ENCODE data around the gene UBTD1. TPM values are rescaled to one million over a fixed set of nuclear protein-coding genes. Genes with fewer than 3 reads are reported as not detected.

Gene UBTD1
- total RNA-seq, 1 experiment from 2014 or later: 19.0 TPM

DNA sequence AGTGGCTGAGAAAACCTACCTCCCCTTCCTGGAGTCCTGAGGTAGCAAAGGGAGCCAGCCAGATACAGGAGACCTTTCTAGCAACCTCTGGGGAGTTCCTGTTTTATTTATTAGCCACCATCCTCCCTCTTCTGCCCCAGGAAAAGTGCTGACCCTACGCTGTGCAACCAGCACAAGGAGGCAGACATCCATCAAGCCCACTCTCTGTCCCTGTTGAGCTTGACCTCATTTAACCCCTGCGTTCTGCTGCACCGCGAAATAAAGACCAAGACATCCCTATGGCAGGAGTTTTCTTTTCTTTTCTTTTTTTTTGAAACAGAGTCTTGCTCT lies 48.5 kb downstream of the UBTD1 start:
- no peak for DNase-seq
- H3K79me2 ChIP-seq (ENCODE audit: insufficient read depth, low read length): no peaks in the 10 kb centered on the region; the same call in 1 of the 2 replicates
- no peak overlapping the region for H3K56ac ChIP-seq (ENCODE audit: insufficient read length, low read depth, low read length)
- H3T11ph ChIP-seq (ENCODE audit: low read length): no peak overlapping the region
- no peak overlapping the region for H2BK20ac ChIP-seq (ENCODE audit: low read depth, low read length, poor library complexity, severe bottlenecking)
- no peak overlapping the region for H2BK120ac ChIP-seq (ENCODE audit: low read depth, low read length, poor library complexity, severe bottlenecking)
- no peak overlapping the region for H3K18ac ChIP-seq (ENCODE audit: insufficient read length, low read depth, low read length)
- no peak overlapping the region for H2AK5ac ChIP-seq (ENCODE audit: insufficient read length, low read length)
- whole genome bisulfite sequencing (ENCODE audit: extremely low coverage, insufficient read length, low lambda C conversion rate): no CpG with 5 or more reads among the region's 4 CpGs
- no peaks in the 10 kb centered on the region for H3K9me3 ChIP-seq (ENCODE audit: control insufficient read depth, low read depth, low read length)
- H2BK5ac ChIP-seq (ENCODE audit: insufficient read length, low read length): no peak overlapping the region
- Mint-ChIP-seq H3K4me1 (peaks cover 37 to 49% of the 10 kb centered on the region in 2 experiments), H3K27ac (peak overlapping the region in 1 of 3 experiments; percentile 9; a peak in 1 of 7 replicates), H3K36me3 (ENCODE audit: insufficient read depth in 1 of 3, low read depth in 3 of 3) (no peaks in the 10 kb centered on the region; a peak in 1 of 7 replicates), H3K27me3 (ENCODE audit: low read depth) (no peaks in the 10 kb centered on the region), H3K4me3 (no peak overlapping the region), H3K9me3 (no peaks in the 10 kb centered on the region)
- no peaks in the 10 kb centered on the region for H4K20me1 ChIP-seq (ENCODE audit: control insufficient read depth, insufficient read depth, insufficient read length)
- no peak for TF ChIP-seq CTCF (conservative IDR thresholded peaks at IDR 0.05)
- no peak overlapping the region; the same call in 1 of the 2 replicates for H3K14ac ChIP-seq (ENCODE audit: insufficient read depth, low read length)
- H3K79me1 ChIP-seq (ENCODE audit: insufficient read depth, low read depth, low read length, poor library complexity, severe bottlenecking): no peaks in the 10 kb centered on the region
- no peak overlapping the region for H4K91ac ChIP-seq (ENCODE audit: insufficient read length, low read depth, low read length)
- no peak overlapping the region for H3K4ac ChIP-seq (ENCODE audit: low read depth, low read length)
- H4K5ac ChIP-seq (ENCODE audit: insufficient read length, low read depth, low read length): no peak overlapping the region
- H4K8ac ChIP-seq (replicated peaks; ENCODE audit: insufficient read length, low read depth, low read length): no peak overlapping the region
- H3K4me1 ChIP-seq (ENCODE audit: insufficient read depth, low read length): peaks cover 5% of the 10 kb centered on the region; the same call in 1 of the 2 replicates
- no peak overlapping the region for H2BK15ac ChIP-seq (ENCODE audit: low read depth, low read length)
- H3K9ac ChIP-seq (ENCODE audit: extremely low read depth, insufficient read length, low read length): no peak overlapping the region
- no peaks in the 10 kb centered on the region for H3K23me2 ChIP-seq (ENCODE audit: insufficient read length, low read depth, low read length, poor library complexity, severe bottlenecking)
- H3K4me2 ChIP-seq (ENCODE audit: insufficient read depth, insufficient read length, low read length): no peak overlapping the region
- no peak overlapping the region for H3K23ac ChIP-seq (ENCODE audit: insufficient read length, low read depth, low read length)
- no peak overlapping the region for H2BK12ac ChIP-seq (ENCODE audit: insufficient read length, low read depth, low read length)
- no peaks in the 10 kb centered on the region for H3K27me3 ChIP-seq (ENCODE audit: insufficient read depth, low read length)
- no peak overlapping the region for H3K27ac ChIP-seq (ENCODE audit: insufficient read length, low read depth, low read length)
- H2AFZ ChIP-seq (ENCODE audit: low read length): no peak overlapping the region
